ACC112 (cell line): Measurements from ENCODE around the gene MRTFB.

ENCODE experiments used
- H2AFZ ChIP-seq: fragments of 200-600 bp; sonication (generic); one replicate; pipeline ENCODE4 v1.6.0; 2017; ENCODE audit warnings: antibody characterized with exemption, low read length; ENCODE audit not compliant: unreplicated experiment
- H3K27ac ChIP-seq: fragments of 200-600 bp; sonication (generic); 2 replicates; pipeline ENCODE4 v1.5.1; 2014; ENCODE audit warnings: low read depth, mild to moderate bottlenecking, antibody characterized with exemption, low read length, moderate library complexity
- H3K27me3 ChIP-seq: fragments of 200-600 bp; sonication (generic); 2 replicates; pipeline ENCODE4 v1.6.1; 2014; ENCODE audit warnings: mild to moderate bottlenecking, antibody characterized with exemption, low read length, moderate library complexity, mixed read lengths; ENCODE audit not compliant: insufficient read depth
- H3K36me3 ChIP-seq: fragments of 200-600 bp; sonication (generic); 2 replicates; pipeline ENCODE4 v1.6.1; 2016; ENCODE audit warnings: mild to moderate bottlenecking, antibody characterized with exemption, low read length, moderate library complexity, mixed read lengths; ENCODE audit not compliant: insufficient read depth
- H3K4me1 ChIP-seq: fragments of 200-600 bp; sonication (generic); one replicate; pipeline ENCODE4 v1.6.1; 2016; ENCODE audit warnings: low read length, mixed read lengths; ENCODE audit not compliant: insufficient read depth, unreplicated experiment, control insufficient read depth
- H3K4me3 ChIP-seq: fragments of 200-600 bp; sonication (generic); 2 replicates; pipeline ENCODE4 v1.5.1; 2014; ENCODE audit warnings: mild to moderate bottlenecking, low read depth, low read length
- H3K79me2 ChIP-seq: fragments of 200-600 bp; sonication (generic); one replicate; pipeline ENCODE4 v1.6.0; 2016; ENCODE audit warnings: low read length; ENCODE audit not compliant: control insufficient read depth, unreplicated experiment, insufficient read depth

The MRTFB gene

DNA sequence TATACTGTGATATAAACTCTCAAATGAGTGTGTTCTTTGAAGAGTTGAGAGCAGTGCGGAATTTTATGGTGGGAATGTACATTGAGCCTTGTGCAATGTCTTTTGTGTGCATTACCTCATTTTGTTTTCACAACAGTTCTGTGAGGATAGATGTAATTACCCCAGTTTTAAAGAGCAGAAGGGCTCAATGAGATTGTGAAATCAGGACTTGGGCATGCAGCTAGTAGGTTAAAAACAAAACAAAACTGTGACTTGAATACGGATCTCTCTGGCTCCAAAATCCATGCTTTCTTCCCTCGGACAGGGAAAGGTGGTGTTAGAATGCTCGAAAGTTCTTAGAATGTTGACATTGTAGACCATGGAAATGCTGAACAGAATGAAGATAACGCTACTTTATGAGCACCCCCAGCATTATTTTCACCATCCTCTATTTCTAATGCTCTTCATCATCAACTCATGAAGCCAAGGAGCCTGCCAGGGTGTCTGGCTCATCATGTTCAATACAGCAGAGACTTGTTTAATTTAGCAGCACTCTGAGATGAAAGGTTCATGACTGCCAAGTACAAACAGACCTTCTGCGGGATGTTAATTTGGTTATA lies 17.1 kb downstream of the MRTFB start:
- H2AFZ ChIP-seq: no peak overlapping the region
- H3K4me3 ChIP-seq: no peak overlapping the region
- peaks cover 13% of the 10 kb centered on the region for H3K4me1 ChIP-seq
- peaks cover 5% of the 10 kb centered on the region for H3K79me2 ChIP-seq
- peaks cover 5% of the 10 kb centered on the region; the same call in 1 of the 2 replicates for H3K36me3 ChIP-seq
- no peak overlapping the region for H3K27ac ChIP-seq
- H3K27me3 ChIP-seq: no peaks in the 10 kb centered on the region

GRCh38 chr16:14089283-14089823 lies 18.2 kb downstream of the MRTFB start:
- peaks cover 4% of the 10 kb centered on the region for H3K79me2 ChIP-seq

GRCh38 chr16:14092561-14092960 lies 21.4 kb downstream of the MRTFB start:
- Histone ChIP-seq H2AFZ (no peak overlapping the region), H3K4me1 (peaks cover 12% of the 10 kb centered on the region), H3K27ac (no peak overlapping the region), H3K4me3 (no peak overlapping the region), H3K27me3 (no peaks in the 10 kb centered on the region), H3K79me2 (peaks cover 7% of the 10 kb centered on the region), H3K36me3 (no peaks in the 10 kb centered on the region)

More at GRCh38 chr16:14089283-14089823, 18.2 kb downstream of the MRTFB start:
- peaks cover 13% of the 10 kb centered on the region for H3K4me1 ChIP-seq
- H3K36me3 ChIP-seq: no peaks in the 10 kb centered on the region
- H2AFZ ChIP-seq: no peak overlapping the region
- H3K27me3 ChIP-seq: no peaks in the 10 kb centered on the region
- H3K4me3 ChIP-seq: no peak overlapping the region
- no peak overlapping the region for H3K27ac ChIP-seq

- H2AFZ ChIP-seq: no peak overlapping the region
- H3K79me2 ChIP-seq: peaks cover 8% of the 10 kb centered on the region
- H3K4me3 ChIP-seq: no peak overlapping the region
- H3K36me3 ChIP-seq: no peaks in the 10 kb centered on the region
- H3K4me1 ChIP-seq: peaks cover 6% of the 10 kb centered on the region
- no peaks in the 10 kb centered on the region for H3K27me3 ChIP-seq
- no peak overlapping the region for H3K27ac ChIP-seq
Observed at GRCh38 chr16:14095883-14096551, 24.9 kb downstream of the MRTFB start.

DNA sequence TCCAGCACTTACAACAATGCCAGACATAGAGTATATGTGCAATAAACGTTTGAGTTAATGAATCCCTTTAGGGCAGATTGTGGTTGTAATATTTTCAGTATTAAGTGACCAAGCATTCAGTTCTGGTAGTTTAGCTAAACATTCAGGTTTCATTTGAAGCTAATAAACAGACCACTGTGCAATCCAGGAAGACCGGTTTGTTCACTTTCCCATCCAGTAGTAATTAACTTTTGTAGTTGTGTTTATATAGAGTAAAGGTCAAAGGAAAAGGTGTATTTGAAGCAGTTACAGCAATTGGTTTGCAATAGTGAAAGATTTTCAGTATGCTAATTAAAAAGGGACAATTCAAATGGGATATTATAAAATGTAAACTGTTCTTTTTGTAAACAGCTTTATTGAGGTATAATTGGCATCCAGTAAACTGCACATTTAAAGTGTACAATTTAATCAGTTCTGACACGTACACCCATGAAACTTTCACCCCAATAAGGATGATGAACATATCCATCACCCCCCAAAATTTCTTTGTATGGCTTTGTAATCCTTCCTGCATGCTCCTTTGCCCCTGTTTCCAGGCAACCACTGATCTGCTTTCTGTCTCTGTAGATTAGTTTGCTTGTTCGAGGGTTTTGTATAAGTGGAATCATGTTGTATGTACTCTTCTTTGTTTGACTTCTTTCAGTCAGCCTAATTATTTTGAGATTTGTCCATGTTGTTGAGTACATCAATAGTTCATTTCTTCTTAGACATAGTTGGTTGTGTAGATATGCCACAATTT lies 26.3 kb downstream of the MRTFB start:
- Histone ChIP-seq H3K27me3 (no peaks in the 10 kb centered on the region), H2AFZ (no peak overlapping the region), H3K27ac (no peak overlapping the region), H3K79me2 (peaks cover 13% of the 10 kb centered on the region), H3K4me1 (peaks cover 8% of the 10 kb centered on the region), H3K36me3 (no peaks in the 10 kb centered on the region), H3K4me3 (no peak overlapping the region)

- Histone ChIP-seq H3K36me3 (no peaks in the 10 kb centered on the region), H3K27me3 (no peaks in the 10 kb centered on the region), H3K4me1 (peaks cover 8% of the 10 kb centered on the region), H3K79me2 (peaks cover 17% of the 10 kb centered on the region), H3K27ac (no peak overlapping the region), H3K4me3 (no peak overlapping the region), H2AFZ (no peak overlapping the region)
Observed at GRCh38 chr16:14098081-14098480, 27.0 kb downstream of the MRTFB start.

DNA sequence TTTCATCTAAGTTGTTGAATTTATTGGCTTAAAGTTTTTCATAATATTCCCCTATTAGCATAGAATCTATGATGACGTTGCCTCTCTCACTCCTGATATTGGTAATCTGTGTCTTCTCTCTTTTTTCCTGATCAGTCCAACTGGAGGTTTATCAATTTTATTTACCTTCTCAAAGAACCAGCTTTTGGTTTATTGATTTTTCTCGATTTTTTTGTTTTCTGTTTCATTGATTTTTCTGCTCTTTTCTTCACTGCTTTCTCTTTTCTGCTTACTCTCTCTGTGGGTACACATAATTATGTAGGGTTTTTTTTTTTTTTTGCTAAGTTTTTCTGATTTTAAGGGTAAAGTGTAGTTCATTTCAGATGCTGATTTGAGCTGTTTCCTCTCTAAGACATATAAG lies 29.7 kb downstream of the MRTFB start:
- H3K27me3 ChIP-seq: no peaks in the 10 kb centered on the region
- peaks cover 24% of the 10 kb centered on the region for H3K79me2 ChIP-seq
- no peak overlapping the region for H3K27ac ChIP-seq
- no peak overlapping the region for H3K4me3 ChIP-seq
- peaks cover 13% of the 10 kb centered on the region for H3K4me1 ChIP-seq
- H3K36me3 ChIP-seq: no peaks in the 10 kb centered on the region
- H2AFZ ChIP-seq: no peak overlapping the region

- no peak overlapping the region for H3K27ac ChIP-seq
- H3K27me3 ChIP-seq: no peaks in the 10 kb centered on the region
- no peak overlapping the region for H2AFZ ChIP-seq
- peaks cover 27% of the 10 kb centered on the region for H3K79me2 ChIP-seq
- no peaks in the 10 kb centered on the region for H3K36me3 ChIP-seq
- H3K4me3 ChIP-seq: no peak overlapping the region
- H3K4me1 ChIP-seq: peaks cover 13% of the 10 kb centered on the region
Observed at GRCh38 chr16:14101415-14101814, 30.3 kb downstream of the MRTFB start.

DNA sequence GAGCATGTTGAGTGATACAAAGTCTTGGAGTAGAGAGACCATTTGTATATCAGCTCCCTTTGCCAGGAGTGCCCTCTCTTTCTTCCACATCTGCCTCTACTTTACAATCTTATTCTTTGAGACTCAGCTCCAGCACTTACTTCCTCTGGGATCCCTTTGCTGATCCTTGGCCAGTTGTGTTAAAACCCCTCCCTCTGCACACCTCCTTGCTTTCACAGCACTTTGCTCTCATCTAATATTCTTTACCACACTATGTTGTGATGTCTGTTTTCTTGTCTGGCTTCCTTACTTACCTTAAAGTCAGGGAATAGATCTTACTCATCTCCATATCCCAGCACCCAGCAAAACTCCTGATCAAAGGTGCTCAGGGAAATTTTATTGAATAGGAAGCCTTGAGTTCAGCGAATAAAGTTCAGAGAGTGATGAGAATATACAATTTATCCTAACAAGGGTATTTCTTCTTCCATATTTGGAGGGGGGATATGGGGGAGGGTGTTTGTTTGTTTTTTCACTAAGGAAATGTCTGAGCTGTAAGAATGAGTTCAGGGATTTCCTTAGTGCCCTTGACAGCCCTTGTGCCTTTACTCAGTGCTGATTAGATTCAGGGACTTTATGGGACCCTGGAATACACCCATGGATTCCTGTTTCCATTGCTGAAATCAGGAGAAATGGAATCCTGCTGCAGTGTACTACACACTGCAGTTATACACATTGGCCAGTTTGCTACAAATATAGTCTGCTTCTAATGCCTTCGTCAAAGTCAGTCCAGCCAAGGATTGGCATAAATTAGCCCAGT lies 32.0 kb downstream of the MRTFB start:
- Histone ChIP-seq H2AFZ (no peak overlapping the region), H3K4me1 (peaks cover 13% of the 10 kb centered on the region), H3K4me3 (no peak overlapping the region), H3K36me3 (no peaks in the 10 kb centered on the region), H3K27me3 (no peaks in the 10 kb centered on the region), H3K27ac (no peak overlapping the region), H3K79me2 (peaks cover 35% of the 10 kb centered on the region)

DNA sequence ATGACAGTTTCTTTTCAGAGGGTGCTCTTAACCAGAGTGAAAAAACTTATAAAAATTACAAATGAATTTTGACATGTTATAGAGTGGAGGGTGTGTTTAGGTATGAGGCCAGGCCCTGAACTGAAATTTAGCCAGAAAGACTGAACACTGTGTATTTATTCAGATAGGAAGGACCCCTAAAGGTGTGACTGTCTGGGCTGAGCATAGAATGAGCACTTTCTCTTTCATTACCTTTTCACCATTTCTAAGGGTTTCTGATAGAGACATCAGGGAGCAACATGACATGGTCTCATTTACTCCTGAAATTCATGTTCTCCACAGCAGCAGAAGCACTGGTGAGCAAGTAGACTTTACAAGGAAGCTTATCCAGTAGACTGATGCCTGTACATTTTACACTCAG lies 32.9 kb downstream of the MRTFB start:
- Histone ChIP-seq H3K27me3 (no peaks in the 10 kb centered on the region), H3K4me1 (peaks cover 13% of the 10 kb centered on the region), H3K79me2 (peaks cover 35% of the 10 kb centered on the region), H2AFZ (no peak overlapping the region), H3K4me3 (no peak overlapping the region), H3K36me3 (no peaks in the 10 kb centered on the region), H3K27ac (no peak overlapping the region)
